Adrenal gland (tissue), 5 donors: Measurements from ENCODE around the gene ATF6B.

Source experiments
- POLR2A ChIP-seq, 2 donors: fragments of 450-650 bp; IDR thresholded peaks; one replicate each; pipeline ENCODE4 v1.6.1; 2017; ENCODE audit warnings: antibody characterized with exemption in 2 of 2, mild to moderate bottlenecking in 2 of 2, moderate library complexity in 1 of 2
- TF ChIP-seq, protein P1 (sequence below), 6 experiments: fragments of 450-650 bp in 4 of 6; fragments of 200-600 bp in 2 of 6; sonication (generic) in 1 of 6; IDR thresholded peaks; 1 replicate in 5 of 6; 2 replicates in 1 of 6; pipeline versions ENCODE4 v1.5.1 to v1.8.0; 2016 to 2021; ENCODE audit warnings: antibody characterized with exemption in 6 of 6, mild to moderate bottlenecking in 2 of 6, moderate library complexity in 1 of 6
- donor health status: DM: no; HTN: no; CAD: no.

DNA sequence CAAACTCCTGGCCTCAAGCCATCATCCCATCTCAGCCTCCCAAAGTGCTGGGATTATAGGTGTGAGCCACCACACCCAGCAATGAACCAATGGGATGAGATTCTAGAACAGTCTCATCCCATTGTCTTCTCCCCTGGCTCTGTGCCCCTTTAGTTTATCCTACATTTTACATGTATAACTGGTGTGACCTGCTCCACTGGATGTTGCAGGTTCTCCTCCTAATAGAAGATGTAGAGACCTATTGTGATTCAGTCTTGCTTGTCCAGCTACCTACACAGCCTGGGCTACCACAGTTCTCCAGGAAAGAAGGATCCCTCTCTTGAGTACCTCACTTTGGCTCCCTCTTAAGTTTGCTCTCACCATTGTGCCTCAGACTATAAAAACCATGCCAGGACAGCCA lies 4.1 kb upstream of the ATF6B start:
- TF ChIP-seq, protein P1, sequence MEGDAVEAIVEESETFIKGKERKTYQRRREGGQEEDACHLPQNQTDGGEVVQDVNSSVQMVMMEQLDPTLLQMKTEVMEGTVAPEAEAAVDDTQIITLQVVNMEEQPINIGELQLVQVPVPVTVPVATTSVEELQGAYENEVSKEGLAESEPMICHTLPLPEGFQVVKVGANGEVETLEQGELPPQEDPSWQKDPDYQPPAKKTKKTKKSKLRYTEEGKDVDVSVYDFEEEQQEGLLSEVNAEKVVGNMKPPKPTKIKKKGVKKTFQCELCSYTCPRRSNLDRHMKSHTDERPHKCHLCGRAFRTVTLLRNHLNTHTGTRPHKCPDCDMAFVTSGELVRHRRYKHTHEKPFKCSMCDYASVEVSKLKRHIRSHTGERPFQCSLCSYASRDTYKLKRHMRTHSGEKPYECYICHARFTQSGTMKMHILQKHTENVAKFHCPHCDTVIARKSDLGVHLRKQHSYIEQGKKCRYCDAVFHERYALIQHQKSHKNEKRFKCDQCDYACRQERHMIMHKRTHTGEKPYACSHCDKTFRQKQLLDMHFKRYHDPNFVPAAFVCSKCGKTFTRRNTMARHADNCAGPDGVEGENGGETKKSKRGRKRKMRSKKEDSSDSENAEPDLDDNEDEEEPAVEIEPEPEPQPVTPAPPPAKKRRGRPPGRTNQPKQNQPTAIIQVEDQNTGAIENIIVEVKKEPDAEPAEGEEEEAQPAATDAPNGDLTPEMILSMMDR (IDR thresholded peaks at IDR 0.05) = no peak
- TF ChIP-seq POLR2A (IDR thresholded peaks at IDR 0.05) = no peak
